GM12874 (cell line): ENCODE data around the gene BAZ1B.

Experiments used
- TF ChIP-seq, protein P1 (sequence below): IDR thresholded peaks from 2 replicates; pipeline ENCODE4 v1.5.1; 2011; ENCODE audit warnings: low read depth, mild to moderate bottlenecking, control low read depth, low read length, moderate library complexity; ENCODE audit not compliant: insufficient read depth

The BAZ1B gene

DNA sequence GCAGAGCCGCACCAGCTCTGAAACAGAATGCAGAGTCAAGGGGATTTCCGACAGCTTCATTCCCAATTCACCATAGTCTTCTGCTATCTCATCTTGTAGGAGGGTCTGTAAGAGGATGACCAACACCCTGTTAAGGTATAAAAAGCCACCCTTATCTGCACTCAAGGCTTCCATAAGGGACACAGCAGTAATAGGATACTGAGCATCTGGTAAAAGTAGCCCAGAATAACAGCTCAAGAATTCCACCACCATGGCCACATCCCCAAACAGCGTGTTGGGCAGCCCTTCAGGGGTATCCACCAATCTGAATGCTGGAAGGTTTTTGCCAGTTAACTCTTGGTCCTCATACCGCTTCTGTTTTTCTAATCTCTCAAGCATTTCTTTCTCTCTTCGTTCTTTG is 44.7 kb downstream of the BAZ1B start:
- TF ChIP-seq, protein P1, sequence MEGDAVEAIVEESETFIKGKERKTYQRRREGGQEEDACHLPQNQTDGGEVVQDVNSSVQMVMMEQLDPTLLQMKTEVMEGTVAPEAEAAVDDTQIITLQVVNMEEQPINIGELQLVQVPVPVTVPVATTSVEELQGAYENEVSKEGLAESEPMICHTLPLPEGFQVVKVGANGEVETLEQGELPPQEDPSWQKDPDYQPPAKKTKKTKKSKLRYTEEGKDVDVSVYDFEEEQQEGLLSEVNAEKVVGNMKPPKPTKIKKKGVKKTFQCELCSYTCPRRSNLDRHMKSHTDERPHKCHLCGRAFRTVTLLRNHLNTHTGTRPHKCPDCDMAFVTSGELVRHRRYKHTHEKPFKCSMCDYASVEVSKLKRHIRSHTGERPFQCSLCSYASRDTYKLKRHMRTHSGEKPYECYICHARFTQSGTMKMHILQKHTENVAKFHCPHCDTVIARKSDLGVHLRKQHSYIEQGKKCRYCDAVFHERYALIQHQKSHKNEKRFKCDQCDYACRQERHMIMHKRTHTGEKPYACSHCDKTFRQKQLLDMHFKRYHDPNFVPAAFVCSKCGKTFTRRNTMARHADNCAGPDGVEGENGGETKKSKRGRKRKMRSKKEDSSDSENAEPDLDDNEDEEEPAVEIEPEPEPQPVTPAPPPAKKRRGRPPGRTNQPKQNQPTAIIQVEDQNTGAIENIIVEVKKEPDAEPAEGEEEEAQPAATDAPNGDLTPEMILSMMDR: no peak

DNA sequence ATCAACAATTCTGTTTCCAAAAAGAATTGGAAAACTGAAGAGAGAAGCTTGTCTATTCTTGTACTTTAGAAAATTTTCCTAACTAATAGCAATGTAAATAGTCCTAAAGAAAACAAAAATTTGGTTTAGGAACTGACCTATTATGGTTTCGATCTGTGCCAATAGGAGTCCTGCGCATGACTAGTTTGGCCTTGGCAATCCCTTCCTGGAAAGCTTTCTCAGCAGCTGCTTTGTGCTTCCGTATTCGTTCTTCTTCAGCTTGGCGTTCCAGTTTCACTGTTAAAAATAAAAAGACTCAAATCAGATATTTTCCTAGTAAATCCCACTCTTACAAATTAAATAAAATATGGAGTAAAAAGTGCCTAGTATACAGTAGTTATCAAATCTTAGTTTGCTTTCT is 51.9 kb downstream of the BAZ1B start:
- TF ChIP-seq, protein P1: no peak

DNA sequence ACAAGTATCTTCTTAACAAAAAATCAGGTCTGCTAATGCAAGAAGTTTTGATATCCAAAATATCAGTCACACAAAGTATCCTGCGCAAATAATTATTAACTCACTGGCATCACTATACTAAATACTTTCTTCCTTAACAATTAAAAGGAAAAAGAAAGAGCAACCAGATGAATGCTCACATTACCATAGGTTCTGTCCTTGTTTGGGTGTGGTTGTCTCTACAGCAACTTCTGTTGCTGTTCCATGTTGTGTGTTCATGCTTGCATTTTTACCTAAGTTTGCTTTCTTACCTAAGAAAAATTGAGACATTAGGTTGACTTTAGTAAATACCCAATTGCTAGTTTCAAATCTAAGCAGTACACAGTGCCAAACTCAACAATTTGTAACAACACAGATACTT is 56.0 kb downstream of the BAZ1B start:
- TF ChIP-seq, protein P1: no peak

DNA sequence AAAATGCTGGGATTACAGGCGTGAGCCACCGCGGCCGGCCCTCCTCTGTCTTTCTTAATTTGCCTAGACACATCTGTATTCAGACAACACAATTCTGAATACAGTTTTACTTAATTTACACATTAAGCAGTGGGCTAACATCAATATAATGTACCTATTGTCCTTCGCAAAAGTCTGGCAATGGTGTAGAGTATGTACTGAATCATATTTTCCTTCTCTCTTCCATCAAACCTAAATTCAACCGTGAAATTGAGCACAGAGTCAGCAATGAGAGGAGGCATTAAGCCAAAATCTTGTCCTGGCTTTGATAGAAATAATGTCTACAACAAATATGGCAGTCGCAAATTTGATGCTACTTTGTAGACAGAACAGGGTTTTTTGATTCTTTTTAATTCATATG is 58.1 kb downstream of the BAZ1B start:
- TF ChIP-seq, protein P1: no peak

DNA sequence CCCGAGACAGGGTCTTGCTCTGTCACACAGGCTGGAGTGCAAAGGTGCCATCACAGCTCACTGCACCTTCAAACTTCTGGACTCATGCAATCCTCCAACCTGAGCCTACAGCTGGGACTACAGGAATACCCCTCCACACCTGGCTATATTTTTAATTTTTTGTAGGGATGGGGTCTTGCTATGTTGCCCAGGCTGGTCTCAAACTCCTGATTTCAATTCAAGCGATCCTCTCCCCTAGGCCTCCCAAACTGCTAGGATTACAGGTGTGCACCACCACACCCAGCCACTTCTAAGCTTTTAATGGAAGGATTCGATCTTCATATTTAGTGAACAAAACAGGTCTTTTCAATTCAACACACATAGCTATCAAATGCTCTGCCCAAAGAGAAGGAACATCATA is 58.8 kb downstream of the BAZ1B start:
- TF ChIP-seq, protein P1: no peak

DNA sequence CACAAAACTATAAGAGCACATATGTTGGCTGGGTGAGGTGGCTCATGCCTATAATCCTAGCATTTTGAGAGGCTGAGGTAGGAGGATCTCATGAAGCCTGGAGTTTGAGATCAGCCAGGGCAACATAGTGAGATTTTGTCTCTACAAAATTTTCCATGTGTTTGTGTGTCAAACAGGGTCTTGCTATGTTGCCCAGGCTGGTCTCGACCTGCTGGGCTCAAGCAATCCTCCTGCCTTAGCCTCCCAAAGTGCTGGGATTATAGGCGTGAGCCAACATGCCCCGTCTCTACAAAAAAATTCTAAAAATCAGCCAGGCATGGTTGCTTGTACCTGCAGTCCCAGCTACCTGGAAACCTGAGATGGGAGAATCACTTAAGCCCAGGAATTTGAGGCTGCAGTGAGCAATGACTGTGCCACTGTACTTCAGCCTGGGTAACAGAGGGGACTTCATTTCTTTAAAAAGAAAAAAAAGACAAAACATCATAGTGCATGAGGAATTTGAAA is 60.3 kb downstream of the BAZ1B start:
- TF ChIP-seq, protein P1: no peak

DNA sequence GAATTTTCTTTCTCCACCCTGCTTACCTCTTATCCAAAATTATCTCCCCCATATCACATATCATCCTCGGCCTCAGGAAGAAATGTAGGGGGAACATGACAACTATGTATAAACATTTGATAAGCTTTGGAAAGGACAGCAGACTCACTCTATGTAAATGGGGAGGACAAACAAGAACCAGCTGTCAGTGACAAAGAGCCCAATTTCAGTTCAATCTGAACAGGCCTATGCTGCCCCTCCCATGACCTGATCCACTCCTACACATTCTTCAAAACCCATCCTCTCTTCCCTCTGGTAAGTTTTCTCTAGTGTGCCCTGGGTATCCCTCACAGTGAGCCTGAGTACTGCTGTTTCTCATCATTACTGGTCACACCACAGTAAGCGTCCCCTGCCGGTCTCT is 67.7 kb downstream of the BAZ1B start:
- TF ChIP-seq, protein P1: no peak
